Activated B cell treated with CpG ODN at 0.5 μM for 24 hours (primary cell): Measurements from ENCODE around the gene CDC42. TPM values are rescaled to one million over a fixed set of nuclear protein-coding genes. Genes with fewer than 3 reads are reported as not detected.
"Not testable (repeated sequence)": the region's sequence is repeated elsewhere in the genome, so short reads cannot be mapped to it uniquely, and the experiment has no call there.

ENCODE experiments used
- ATAC-seq: fragments of 200-7000 bp; cut with Tn5 transposase; one replicate; pipeline ENCODE4 v1.10.0; 2021; ENCODE audit warnings: low read depth, mild to moderate bottlenecking, moderate library complexity
- CTCF ChIA-PET: fragments of 350-600 bp; sonication (Branson Sonifier 250); formaldehyde crosslinking; loops from one replicate; lab custom pipeline; 2021; ENCODE audit warnings: antibody characterized with exemption; lab: Charles Lee
- POLR2A ChIA-PET: fragments of 350-600 bp; sonication (Branson Sonifier 250); formaldehyde crosslinking; loops from one replicate; lab custom pipeline; 2021; ENCODE audit warnings: antibody characterized with exemption; lab: Charles Lee
- DNase-seq: peaks from one replicate; pipeline ENCODE4 v3.0.0; 2022
- H3K27ac Mint-ChIP-seq: one replicate; pipeline ENCODE4 v1.8.0; 2020; ENCODE audit warnings: mixed read lengths
- H3K27me3 Mint-ChIP-seq: one replicate; pipeline ENCODE4 v1.8.0; 2021; ENCODE audit warnings: mixed read lengths
- H3K36me3 Mint-ChIP-seq: one replicate; pipeline ENCODE4 v1.8.0; 2021; ENCODE audit warnings: low read depth, mixed read lengths
- H3K4me1 Mint-ChIP-seq: one replicate; pipeline ENCODE4 v1.8.0; 2021; ENCODE audit warnings: mixed read lengths
- H3K4me3 Mint-ChIP-seq: one replicate; pipeline ENCODE4 v1.8.0; 2020; ENCODE audit warnings: mild to moderate bottlenecking, mixed read lengths
- H3K9me3 Mint-ChIP-seq: one replicate; pipeline ENCODE4 v1.8.0; 2020; ENCODE audit warnings: mixed read lengths
- CTCF ChIP-seq: fragments of 200-600 bp; IDR thresholded peaks from one replicate; pipeline ENCODE4 v1.8.0; 2022; ENCODE audit warnings: antibody characterized with exemption, mild to moderate bottlenecking
- intact Hi-C: fragments of 100-400 bp; cut with micrococcal nuclease; formaldehyde crosslinking; loops from one replicate; pipeline ENCODE4 v1.15.1; 2024
- total RNA-seq: library from RNA; stranded (reverse); gene quantifications from 2 replicates; pipeline ENCODE4 v1.2.3, GENCODE V29; 2022

Gene CDC42
- 310 and 324 TPM in 2 replicates for total RNA-seq

GRCh38 chr1:22052115-22053016, at the start of gene CDC42:
TSS of gene CDC42 (plus strand) at chr1:22052709. CDS start at chr1:22078479, 25,770 bp downstream.
- no peaks in the 10 kb centered on the region for H3K9me3 Mint-ChIP-seq
- DNase-seq (peak; percentile 98), ATAC-seq (peak; percentile 87)
- H3K4me1 Mint-ChIP-seq: peaks cover 58% of the 10 kb centered on the region
- ChIA-PET POLR2A (interaction anchor here (0.6 to 22.8 kb wide), 20 partner anchors 12 to 399 kb away, joined by 3 to 659 read pairs (median 6); partner anchors contain the start of genes USP48 and ZBTB40), CTCF (interaction anchor here (0.9 to 2.7 kb wide), 4 partner anchors 13 to 33 kb away, joined by 3 to 16 read pairs (median 7); no protein-coding TSS in a partner anchor)
- H3K36me3 Mint-ChIP-seq: peaks cover 30% of the 10 kb centered on the region
- intact Hi-C loops: loop anchor here (1.0 to 5.0 kb wide), 6 partner anchors 13 to 270 kb away; partner anchors contain the start of gene USP48
- peak within 1 kb of the TSS; percentile 95 for H3K4me3 Mint-ChIP-seq
- no peaks in the 10 kb centered on the region for H3K27me3 Mint-ChIP-seq
- TF ChIP-seq CTCF: no peak
- peak within 1 kb of the TSS; percentile 91 for H3K27ac Mint-ChIP-seq

- ATAC-seq, H3K4me3 Mint-ChIP-seq, CTCF ChIA-PET, H3K9me3 Mint-ChIP-seq, DNase-seq, H3K4me1 Mint-ChIP-seq, POLR2A ChIA-PET, H3K27me3 Mint-ChIP-seq, H3K36me3 Mint-ChIP-seq, H3K27ac Mint-ChIP-seq, intact Hi-C loops: not testable (repeated sequence)
Observed at GRCh38 chr1:22002875-22003274, 49.6 kb upstream of the CDC42 start.

- H3K4me3 Mint-ChIP-seq, H3K4me1 Mint-ChIP-seq, H3K27ac Mint-ChIP-seq, H3K27me3 Mint-ChIP-seq, ATAC-seq, intact Hi-C loops, CTCF ChIA-PET, H3K36me3 Mint-ChIP-seq, DNase-seq, H3K9me3 Mint-ChIP-seq: not testable (repeated sequence)
- POLR2A ChIA-PET: interaction anchor here (0.6 kb wide), 1 partner anchor 178 kb away, joined by 4 read pairs; no protein-coding TSS in a partner anchor
Observed at GRCh38 chr1:22003959-22004358, 48.5 kb upstream of the CDC42 start.

- POLR2A ChIA-PET, DNase-seq, ATAC-seq, H3K9me3 Mint-ChIP-seq, H3K4me3 Mint-ChIP-seq, CTCF ChIA-PET, H3K36me3 Mint-ChIP-seq, H3K27me3 Mint-ChIP-seq, intact Hi-C loops, H3K27ac Mint-ChIP-seq, H3K4me1 Mint-ChIP-seq: not testable (repeated sequence)
Observed at GRCh38 chr1:22005261-22006149, 47.0 kb upstream of the CDC42 start.

- POLR2A ChIA-PET, H3K27ac Mint-ChIP-seq, intact Hi-C loops, H3K4me1 Mint-ChIP-seq, CTCF ChIA-PET, H3K27me3 Mint-ChIP-seq, DNase-seq, ATAC-seq, H3K36me3 Mint-ChIP-seq, H3K4me3 Mint-ChIP-seq, H3K9me3 Mint-ChIP-seq: not testable (repeated sequence)
Observed at GRCh38 chr1:22006736-22007135, 45.8 kb upstream of the CDC42 start.

GRCh38 chr1:22007262-22007661, 45.2 kb upstream of the CDC42 start:
- H3K9me3 Mint-ChIP-seq, intact Hi-C loops, ATAC-seq, H3K36me3 Mint-ChIP-seq, DNase-seq, H3K27ac Mint-ChIP-seq, CTCF ChIA-PET, H3K4me3 Mint-ChIP-seq, H3K4me1 Mint-ChIP-seq, POLR2A ChIA-PET, H3K27me3 Mint-ChIP-seq: not testable (repeated sequence)

- H3K27me3 Mint-ChIP-seq, H3K36me3 Mint-ChIP-seq, POLR2A ChIA-PET, H3K9me3 Mint-ChIP-seq, H3K4me3 Mint-ChIP-seq, intact Hi-C loops, H3K4me1 Mint-ChIP-seq, ATAC-seq, DNase-seq, H3K27ac Mint-ChIP-seq: not testable (repeated sequence)
- CTCF ChIA-PET: interaction anchor here (0.5 kb wide), 1 partner anchor 12 kb away, joined by 3 read pairs; no protein-coding TSS in a partner anchor
Observed at GRCh38 chr1:22009566-22009965, 42.9 kb upstream of the CDC42 start.

- H3K4me1 Mint-ChIP-seq, POLR2A ChIA-PET, H3K9me3 Mint-ChIP-seq, H3K4me3 Mint-ChIP-seq, CTCF ChIA-PET, DNase-seq, ATAC-seq, intact Hi-C loops, H3K27me3 Mint-ChIP-seq, H3K36me3 Mint-ChIP-seq, H3K27ac Mint-ChIP-seq: not testable (repeated sequence)
Observed at GRCh38 chr1:22012752-22013151, 39.8 kb upstream of the CDC42 start.

GRCh38 chr1:22014575-22015206, 37.8 kb upstream of the CDC42 start:
- ATAC-seq, intact Hi-C loops, H3K9me3 Mint-ChIP-seq, H3K4me3 Mint-ChIP-seq, H3K27ac Mint-ChIP-seq, DNase-seq, H3K36me3 Mint-ChIP-seq, H3K27me3 Mint-ChIP-seq, CTCF ChIA-PET: not testable (repeated sequence)
- POLR2A ChIA-PET: interaction anchor here (1.6 kb wide), 1 partner anchor 11 kb away, joined by 4 read pairs; no protein-coding TSS in a partner anchor
- peaks cover 14% of the 10 kb centered on the region for H3K4me1 Mint-ChIP-seq
